ENCODE measurements around the gene UPP2. TPM values are rescaled to one million over a fixed set of nuclear protein-coding genes. Genes with fewer than 3 reads are reported as not detected.

UPP2 gene
- total RNA-seq, 1 donor from 2014 or later: not detected

GRCh38 chr2:158172719-158173118, 71.0 kb downstream of the UPP2 start:
- no peaks in the 10 kb centered on the region for H3K9me3 Mint-ChIP-seq
- no peak overlapping the region for H3K27ac Mint-ChIP-seq
- DNase-seq (ENCODE audit: low spot score in 2 of 2, unreplicated experiment in 2 of 2): no peak
- peaks cover 2% of the 10 kb centered on the region for H3K4me1 Mint-ChIP-seq
- no peak overlapping the region for H3K4me3 Mint-ChIP-seq
- no peaks in the 10 kb centered on the region for H3K36me3 Mint-ChIP-seq
- H3K27me3 Mint-ChIP-seq (ENCODE audit: low read depth): peaks cover 3% of the 10 kb centered on the region
- TF ChIP-seq, protein P1, sequence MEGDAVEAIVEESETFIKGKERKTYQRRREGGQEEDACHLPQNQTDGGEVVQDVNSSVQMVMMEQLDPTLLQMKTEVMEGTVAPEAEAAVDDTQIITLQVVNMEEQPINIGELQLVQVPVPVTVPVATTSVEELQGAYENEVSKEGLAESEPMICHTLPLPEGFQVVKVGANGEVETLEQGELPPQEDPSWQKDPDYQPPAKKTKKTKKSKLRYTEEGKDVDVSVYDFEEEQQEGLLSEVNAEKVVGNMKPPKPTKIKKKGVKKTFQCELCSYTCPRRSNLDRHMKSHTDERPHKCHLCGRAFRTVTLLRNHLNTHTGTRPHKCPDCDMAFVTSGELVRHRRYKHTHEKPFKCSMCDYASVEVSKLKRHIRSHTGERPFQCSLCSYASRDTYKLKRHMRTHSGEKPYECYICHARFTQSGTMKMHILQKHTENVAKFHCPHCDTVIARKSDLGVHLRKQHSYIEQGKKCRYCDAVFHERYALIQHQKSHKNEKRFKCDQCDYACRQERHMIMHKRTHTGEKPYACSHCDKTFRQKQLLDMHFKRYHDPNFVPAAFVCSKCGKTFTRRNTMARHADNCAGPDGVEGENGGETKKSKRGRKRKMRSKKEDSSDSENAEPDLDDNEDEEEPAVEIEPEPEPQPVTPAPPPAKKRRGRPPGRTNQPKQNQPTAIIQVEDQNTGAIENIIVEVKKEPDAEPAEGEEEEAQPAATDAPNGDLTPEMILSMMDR (IDR thresholded peaks at IDR 0.05; ENCODE audit: unreplicated experiment): no peak

DNA sequence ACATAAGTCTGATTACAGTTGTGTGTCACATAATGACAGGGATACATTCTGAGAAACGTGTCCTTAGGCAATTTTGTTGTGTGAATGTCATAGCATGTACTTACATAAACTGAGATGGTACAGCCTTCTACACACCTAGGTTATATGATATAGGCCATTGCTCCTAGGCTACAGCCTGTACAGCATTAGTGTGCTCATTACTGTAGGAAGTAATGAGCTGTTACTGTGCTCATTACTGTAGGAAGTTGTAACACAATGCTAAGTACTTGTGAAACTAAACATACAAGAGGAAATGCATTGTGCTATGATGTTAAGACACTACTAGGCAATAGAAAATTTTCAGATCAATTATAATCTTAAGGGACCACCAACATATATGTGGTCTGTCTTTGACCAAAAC, 72.8 kb downstream of the UPP2 start:
- H3K27ac Mint-ChIP-seq: no peak overlapping the region
- H3K4me1 Mint-ChIP-seq: peaks cover 4% of the 10 kb centered on the region
- TF ChIP-seq, protein P1 (IDR thresholded peaks at IDR 0.05; ENCODE audit: unreplicated experiment): no peak
- no peak overlapping the region for H3K4me3 Mint-ChIP-seq
- H3K9me3 Mint-ChIP-seq: no peaks in the 10 kb centered on the region
- no peak for DNase-seq (ENCODE audit: low spot score in 2 of 2, unreplicated experiment in 2 of 2)
- H3K27me3 Mint-ChIP-seq (ENCODE audit: low read depth): peaks cover 3% of the 10 kb centered on the region
- no peaks in the 10 kb centered on the region for H3K36me3 Mint-ChIP-seq

DNA sequence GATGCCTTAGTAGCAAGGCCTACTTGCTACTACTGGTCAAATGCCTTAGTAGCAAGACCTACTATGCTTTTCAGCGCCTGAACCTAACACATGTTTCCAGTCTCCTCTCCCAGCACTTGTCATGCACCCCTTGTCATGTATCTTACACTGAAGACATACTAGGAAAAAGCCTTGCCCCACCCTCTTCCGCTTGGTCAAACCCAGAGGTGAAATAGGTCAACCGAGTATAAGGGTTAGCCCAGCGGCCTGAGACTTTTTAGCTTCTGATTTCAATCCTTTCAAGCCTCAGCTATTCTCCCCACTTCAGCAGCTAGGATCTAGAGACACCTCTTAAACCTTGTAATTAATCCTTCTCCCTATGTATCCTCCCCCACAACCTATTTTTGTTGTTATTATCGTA, 73.3 kb downstream of the UPP2 start:
- TF ChIP-seq, protein P1 (IDR thresholded peaks at IDR 0.05; ENCODE audit: unreplicated experiment): no peak
- H3K36me3 Mint-ChIP-seq: no peaks in the 10 kb centered on the region

GRCh38 chr2:158178646-158179045, 77.0 kb downstream of the UPP2 start:
- no peaks in the 10 kb centered on the region for H3K9me3 Mint-ChIP-seq
- no peaks in the 10 kb centered on the region for H3K27me3 Mint-ChIP-seq (ENCODE audit: low read depth)
- no peak overlapping the region for H3K27ac Mint-ChIP-seq
- TF ChIP-seq, protein P1 (IDR thresholded peaks at IDR 0.05; ENCODE audit: unreplicated experiment): no peak
- no peak for DNase-seq (ENCODE audit: low spot score in 2 of 2, unreplicated experiment in 2 of 2)
- H3K4me1 Mint-ChIP-seq: peaks cover 13% of the 10 kb centered on the region
- H3K4me3 Mint-ChIP-seq: no peak overlapping the region
- H3K36me3 Mint-ChIP-seq: no peaks in the 10 kb centered on the region

More for the DNA sequence above, 73.3 kb downstream of the UPP2 start:
- Mint-ChIP-seq H3K27me3 (ENCODE audit: low read depth) (peaks cover 3% of the 10 kb centered on the region), H3K9me3 (no peaks in the 10 kb centered on the region), H3K4me1 (peaks cover 5% of the 10 kb centered on the region), H3K27ac (no peak overlapping the region), H3K4me3 (no peak overlapping the region)
- DNase-seq (ENCODE audit: low spot score in 2 of 2, unreplicated experiment in 2 of 2): no peak

GRCh38 chr2:158179660-158180059, 78.0 kb downstream of the UPP2 start:
- H3K4me3 Mint-ChIP-seq: no peak overlapping the region
- no peak overlapping the region for H3K27ac Mint-ChIP-seq
- no peaks in the 10 kb centered on the region for H3K9me3 Mint-ChIP-seq

More at GRCh38 chr2:158179660-158180059, 78.0 kb downstream of the UPP2 start:
- H3K27me3 Mint-ChIP-seq (ENCODE audit: low read depth): no peaks in the 10 kb centered on the region
- no peaks in the 10 kb centered on the region for H3K36me3 Mint-ChIP-seq
- TF ChIP-seq, protein P1 (IDR thresholded peaks at IDR 0.05; ENCODE audit: unreplicated experiment): peak; percentile 36
- peaks cover 13% of the 10 kb centered on the region for H3K4me1 Mint-ChIP-seq
- DNase-seq (ENCODE audit: low spot score in 2 of 2, unreplicated experiment in 2 of 2): no peak
